HFFc6 (cell line): Measurements from ENCODE around the gene NEBL. TPM values are rescaled to one million over a fixed set of nuclear protein-coding genes. Genes with fewer than 3 reads are reported as not detected.

Source experiments
- DNase-seq: peaks from one replicate; pipeline ENCODE4 v3.0.0-alpha.2; 2018
- H3K27ac Mint-ChIP-seq: 2 replicates; pipeline ENCODE4 v1.8.0; 2020; ENCODE audit warnings: mild to moderate bottlenecking, mixed read lengths
- H3K27me3 Mint-ChIP-seq: 2 replicates; pipeline ENCODE4 v1.8.0; 2021; ENCODE audit warnings: mild to moderate bottlenecking, moderate library complexity, mixed read lengths; ENCODE audit not compliant: insufficient read depth
- H3K36me3 Mint-ChIP-seq: 2 replicates; pipeline ENCODE4 v1.8.0; 2021; ENCODE audit warnings: low read depth, mixed read lengths
- H3K4me1 Mint-ChIP-seq: 2 replicates; pipeline ENCODE4 v1.8.0; 2020; ENCODE audit warnings: low read depth, mixed read lengths
- H3K4me3 Mint-ChIP-seq: 2 replicates; pipeline ENCODE4 v1.8.0; 2020; ENCODE audit warnings: mild to moderate bottlenecking, moderate library complexity, mixed read lengths
- H3K9me3 Mint-ChIP-seq: 2 replicates; pipeline ENCODE4 v1.8.0; 2020; ENCODE audit warnings: mild to moderate bottlenecking, mixed read lengths
- CTCF ChIP-seq: fragments of 200-600 bp; sonication (generic); IDR thresholded peaks from 2 replicates; pipeline ENCODE4 v1.5.0; 2021; ENCODE audit warnings: antibody characterized with exemption, mild to moderate bottlenecking
- total RNA-seq, 6 experiments: library from RNA; stranded (reverse); fragmentation: NEBNext Ultra II Directional; extraction: Animal tissue kit (Norgen Biotek cat#: 25700); gene quantifications; 2 replicates in 1 of 6; 3 replicates in 5 of 6; pipeline ENCODE4 v1.2.3, GENCODE V29; 2021

The NEBL gene
- total RNA-seq, 6 experiments from 2014 or later = not detected

- Mint-ChIP-seq H3K36me3 (peaks cover 1% of the 10 kb centered on the region; the same call in 1 of the 2 replicates), H3K4me3 (no peak overlapping the region), H3K27me3 (no peaks in the 10 kb centered on the region), H3K4me1 (no peaks in the 10 kb centered on the region), H3K27ac (no peak overlapping the region), H3K9me3 (peaks cover 40% of the 10 kb centered on the region)
- TF ChIP-seq CTCF = no peak
- DNase-seq = no peak
Observed at GRCh38 chr10:20811131-20811530, 86.0 kb downstream of the NEBL start.

- Mint-ChIP-seq H3K4me1 (no peaks in the 10 kb centered on the region), H3K9me3 (peaks cover 41% of the 10 kb centered on the region), H3K36me3 (no peaks in the 10 kb centered on the region), H3K27ac (no peak overlapping the region), H3K27me3 (no peaks in the 10 kb centered on the region), H3K4me3 (no peak overlapping the region)
- no peak for TF ChIP-seq CTCF
- no peak for DNase-seq
Observed at GRCh38 chr10:20809631-20810030, 87.5 kb downstream of the NEBL start.

GRCh38 chr10:20806487-20806886 lies 90.6 kb downstream of the NEBL start:
- peaks cover 55% of the 10 kb centered on the region for H3K9me3 Mint-ChIP-seq
- no peaks in the 10 kb centered on the region for H3K27me3 Mint-ChIP-seq

GRCh38 chr10:20797290-20797689 lies 99.8 kb downstream of the NEBL start:
- no peaks in the 10 kb centered on the region for H3K27me3 Mint-ChIP-seq
- no peaks in the 10 kb centered on the region for H3K4me1 Mint-ChIP-seq
- no peaks in the 10 kb centered on the region for H3K36me3 Mint-ChIP-seq
- DNase-seq = no peak
- H3K4me3 Mint-ChIP-seq = no peak overlapping the region
- no peak for TF ChIP-seq CTCF
- H3K27ac Mint-ChIP-seq = no peak overlapping the region
- H3K9me3 Mint-ChIP-seq = peaks cover 51% of the 10 kb centered on the region

More at GRCh38 chr10:20806487-20806886, 90.6 kb downstream of the NEBL start:
- DNase-seq = no peak
- no peak overlapping the region for H3K27ac Mint-ChIP-seq
- no peak for TF ChIP-seq CTCF
- no peaks in the 10 kb centered on the region for H3K4me1 Mint-ChIP-seq
- H3K4me3 Mint-ChIP-seq = no peak overlapping the region
- no peaks in the 10 kb centered on the region for H3K36me3 Mint-ChIP-seq

GRCh38 chr10:20795391-20795790 lies 101.7 kb downstream of the NEBL start:
- no peaks in the 10 kb centered on the region for H3K4me1 Mint-ChIP-seq
- no peak for TF ChIP-seq CTCF
- DNase-seq = no peak
- peaks cover 52% of the 10 kb centered on the region for H3K9me3 Mint-ChIP-seq
- H3K27ac Mint-ChIP-seq = no peak overlapping the region
- H3K36me3 Mint-ChIP-seq = no peaks in the 10 kb centered on the region
- H3K27me3 Mint-ChIP-seq = no peaks in the 10 kb centered on the region
- H3K4me3 Mint-ChIP-seq = no peak overlapping the region

- H3K36me3 Mint-ChIP-seq = peaks cover 4% of the 10 kb centered on the region; the same call in 1 of the 2 replicates
- no peak overlapping the region for H3K27ac Mint-ChIP-seq
- no peaks in the 10 kb centered on the region for H3K4me1 Mint-ChIP-seq
- no peak for DNase-seq
- peaks cover 14% of the 10 kb centered on the region for H3K9me3 Mint-ChIP-seq
- H3K4me3 Mint-ChIP-seq = no peak overlapping the region
- TF ChIP-seq CTCF = no peak
- H3K27me3 Mint-ChIP-seq = no peaks in the 10 kb centered on the region
Observed at GRCh38 chr10:20785174-20785573, 111.9 kb downstream of the NEBL start.
